ENCODE measurements around the gene ZNF417. TPM values are rescaled to one million over a fixed set of nuclear protein-coding genes. Genes with fewer than 3 reads are reported as not detected.

ZNF417 gene
- total and polyA plus RNA-seq, 2 of the 8 experiments (the other 6 are each of a cell fraction or from before 2014, with no cell fraction given): 5.4 to 19.2 TPM

DNA sequence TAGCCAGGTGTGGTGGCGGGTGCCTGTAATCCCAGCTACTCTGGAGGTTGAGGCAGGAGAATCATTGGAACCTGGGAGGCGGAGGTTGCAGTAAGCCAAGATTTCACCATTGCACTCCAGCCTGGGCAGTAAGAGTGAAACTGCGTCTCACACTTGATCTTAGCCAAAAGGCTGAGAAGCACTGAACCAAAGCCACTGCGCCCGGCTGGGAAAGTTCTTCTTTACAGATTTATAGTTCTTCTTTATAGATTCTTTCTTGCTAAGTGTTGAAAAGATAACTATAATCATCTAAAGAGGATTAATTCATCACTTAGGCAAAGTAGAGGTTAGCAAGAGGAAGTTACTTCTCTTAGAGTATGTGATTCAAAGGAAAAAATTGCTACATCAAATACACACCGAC lies 11.1 kb downstream of the ZNF417 start:
- no peaks in the 10 kb centered on the region for H4K20me1 ChIP-seq (replicated peaks in 1 of 2; ENCODE audit: control insufficient read depth in 1 of 2, insufficient read depth in 2 of 2, low read length in 2 of 2)
- TF ChIP-seq SAP30 (IDR thresholded peaks at IDR 0.05; ENCODE audit: insufficient read depth, insufficient replicate concordance, low read length): no peak
- TF ChIP-seq RAD21 (IDR thresholded peaks at IDR 0.05 in 1 of 2, conservative IDR thresholded peaks at IDR 0.05 in 1 of 2; ENCODE audit: low read depth in 2 of 2, low read length in 2 of 2): no peak
- no peak for TF ChIP-seq MAX (IDR thresholded peaks at IDR 0.05)
- TF ChIP-seq CHD1 (IDR thresholded peaks at IDR 0.05; ENCODE audit: low read depth, low read length): no peak
- TF ChIP-seq HDAC6 (IDR thresholded peaks at IDR 0.05; ENCODE audit: low read depth, low read length): no peak
- no peak for TF ChIP-seq SP1 (IDR thresholded peaks at IDR 0.05; ENCODE audit: low read depth, low read length)
- TF ChIP-seq CBX8 (IDR thresholded peaks at IDR 0.05; ENCODE audit: borderline replicate concordance, low read depth, low read length): no peak
- TF ChIP-seq CTCF (IDR thresholded peaks at IDR 0.05; ENCODE audit: control extremely low read depth in 1 of 3, insufficient read depth in 1 of 3, low read depth in 1 of 3, low read length in 3 of 3): no peak
- TF ChIP-seq POLR2A (IDR thresholded peaks at IDR 0.05; ENCODE audit: control extremely low read depth in 1 of 2, low read depth in 2 of 2, low read length in 2 of 2): no peak
- TF ChIP-seq NANOG (IDR thresholded peaks at IDR 0.05; ENCODE audit: insufficient read depth, low read depth, low read length, poor library complexity, severe bottlenecking): no peak
- no peak for TF ChIP-seq SP2 (IDR thresholded peaks at IDR 0.05; ENCODE audit: low read length)
- FAIRE-seq: no peak
- no peak overlapping the region for H2BK5ac ChIP-seq (ENCODE audit: low read depth, low read length)
- H4K5ac ChIP-seq (ENCODE audit: insufficient read length, low read depth, low read length): no peak overlapping the region
- H3K18ac ChIP-seq (ENCODE audit: extremely low read depth, low read length): no peak overlapping the region
- CTCF ChIA-PET (ENCODE audit: partially characterized antibody): interaction anchor here (0.6 kb wide), 1 partner anchor 38 kb away, joined by 3 read pairs; no protein-coding TSS in a partner anchor
- no peaks in the 10 kb centered on the region for H3K9me3 ChIP-seq (ENCODE audit: insufficient read depth in 2 of 2, low read depth in 1 of 2, low read length in 1 of 2)
- no peak overlapping the region for H2AK5ac ChIP-seq (ENCODE audit: low read depth, low read length)
- H3K23me2 ChIP-seq (ENCODE audit: low read depth, low read length): no peaks in the 10 kb centered on the region
- H2BK20ac ChIP-seq (ENCODE audit: low read length): no peak overlapping the region
- H3K79me2 ChIP-seq (ENCODE audit: control insufficient read depth in 1 of 2, insufficient read depth in 2 of 2, low read length in 2 of 2): no peaks in the 10 kb centered on the region; a peak in 1 of 4 replicates
- H2BK12ac ChIP-seq (ENCODE audit: low read depth, low read length): no peak overlapping the region
- no peak overlapping the region for H4K8ac ChIP-seq (ENCODE audit: extremely low read depth, insufficient read depth, low read length)
- H3K14ac ChIP-seq (ENCODE audit: insufficient read length): no peak overlapping the region
- no peak overlapping the region for H3K9ac ChIP-seq (replicated peaks in 1 of 4; ENCODE audit: extremely low read depth in 1 of 4, low read depth in 3 of 4, low read length in 3 of 4)
- no peak overlapping the region for H3K4me3 ChIP-seq (ENCODE audit: extremely low read depth in 1 of 4, insufficient read depth in 2 of 4, low read depth in 3 of 4, low read length in 4 of 4)
- H2BK15ac ChIP-seq (ENCODE audit: low read length): no peak overlapping the region
- no peak overlapping the region for H3K23ac ChIP-seq (ENCODE audit: insufficient read length)
- peaks cover 0 to 20% (median 10%) of the 10 kb centered on the region in 4 experiments; a peak in 6 of 8 replicates for H3K36me3 ChIP-seq (ENCODE audit: control insufficient read depth in 2 of 4, insufficient read depth in 4 of 4, low read length in 3 of 4)
- H3K4me1 ChIP-seq (replicated peaks in 1 of 4; ENCODE audit: control insufficient read depth in 3 of 4, insufficient read depth in 4 of 4, low read length in 3 of 4): no peaks in the 10 kb centered on the region
- H3K56ac ChIP-seq (replicated peaks; ENCODE audit: insufficient read length, low read depth, low read length): no peak overlapping the region
- no peak overlapping the region for H3K4ac ChIP-seq (replicated peaks; ENCODE audit: insufficient read length, low read depth, low read length)
- no peak overlapping the region for H3K27ac ChIP-seq (ENCODE audit: low read depth, low read length)
- WGBS, 2 experiments (ENCODE audit: extremely low coverage in 1 of 2, insufficient coverage in 1 of 2, insufficient read length in 1 of 2, insufficient replicate concordance in 2 of 2, low coverage in 1 of 2, low lambda C conversion rate in 2 of 2, missing lambda C conversion rate in 1 of 2): 89% methylated on average over 6 of the region's 6 CpGs; no CpG with 5 or more reads in 1 of the 2 experiments
- H3K79me1 ChIP-seq (ENCODE audit: low read depth, low read length): no peaks in the 10 kb centered on the region
- H3K27me3 ChIP-seq (replicated peaks in 1 of 4; ENCODE audit: control insufficient read depth in 3 of 4, extremely low read depth in 1 of 4, insufficient read depth in 3 of 4, low read length in 3 of 4): no peaks in the 10 kb centered on the region
- no peak overlapping the region for H3K4me2 ChIP-seq (ENCODE audit: insufficient read depth in 1 of 2, low read depth in 2 of 2, low read length in 2 of 2)
- H2AFZ ChIP-seq (ENCODE audit: low read length): no peak overlapping the region
- H4K91ac ChIP-seq (replicated peaks; ENCODE audit: insufficient read length, low read length): no peak overlapping the region
- no peak for DNase-seq (ENCODE audit: low read depth in 1 of 2, low spot score in 2 of 2)
- H2BK120ac ChIP-seq (replicated peaks; ENCODE audit: low read depth, low read length): no peak overlapping the region
- POLR2A ChIA-PET (ENCODE audit: partially characterized antibody): interaction anchor here (1.2 to 4.3 kb wide), 3 partner anchors 10 to 91 kb away, joined by 4 to 28 read pairs (median 23); partner anchors contain the start of genes ZNF417 and ZNF814
